ENCODE data around the gene NDUFAF5. TPM values are rescaled to one million over a fixed set of nuclear protein-coding genes. Genes with fewer than 3 reads are reported as not detected.

The NDUFAF5 gene
- total RNA-seq, 1 donor, result 32.8 TPM

GRCh38 chr20:13858871-13859270 lies 74.0 kb downstream of the NDUFAF5 start:
- H3K4me3 ChIP-seq (ENCODE audit: low read length), result no peak overlapping the region
- H3K4me1 ChIP-seq (ENCODE audit: insufficient read depth, low read length), result peaks cover 17% of the 10 kb centered on the region
- H3K27me3 ChIP-seq (ENCODE audit: insufficient read depth, low read length), result no peaks in the 10 kb centered on the region
- H3K9me3 ChIP-seq (ENCODE audit: low read depth, low read length), result no peaks in the 10 kb centered on the region

DNA sequence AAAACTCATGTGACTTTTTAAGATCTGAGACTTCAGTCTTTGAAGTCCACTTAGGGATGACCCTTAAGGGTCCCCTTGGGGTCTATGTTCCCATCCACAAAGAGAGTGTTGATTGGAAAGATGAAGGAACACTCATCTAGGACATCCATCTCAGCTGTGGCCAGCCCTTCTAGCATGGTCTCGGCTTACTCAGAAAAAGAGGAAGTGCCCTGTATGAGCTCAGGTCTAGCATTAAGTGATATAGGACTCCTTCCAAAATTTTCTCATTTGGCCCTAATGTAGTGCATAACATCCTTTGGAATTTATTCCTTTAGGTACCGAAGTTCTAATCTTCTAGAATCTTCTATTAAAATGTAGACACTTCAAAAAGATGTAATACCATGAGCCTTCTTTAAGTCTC lies 77.4 kb downstream of the NDUFAF5 start:
- Histone ChIP-seq H3K9me3 (ENCODE audit: low read depth, low read length) (no peaks in the 10 kb centered on the region), H3K27me3 (ENCODE audit: insufficient read depth, low read length) (no peaks in the 10 kb centered on the region), H3K4me1 (ENCODE audit: insufficient read depth, low read length) (peaks cover 34% of the 10 kb centered on the region), H3K4me3 (ENCODE audit: low read length) (no peak overlapping the region)

GRCh38 chr20:13863244-13863643 lies 78.4 kb downstream of the NDUFAF5 start:
- H3K27me3 ChIP-seq (ENCODE audit: insufficient read depth, low read length), result no peaks in the 10 kb centered on the region
- H3K4me1 ChIP-seq (ENCODE audit: insufficient read depth, low read length), result peaks cover 41% of the 10 kb centered on the region
- no peaks in the 10 kb centered on the region for H3K9me3 ChIP-seq (ENCODE audit: low read depth, low read length)
- no peak overlapping the region for H3K4me3 ChIP-seq (ENCODE audit: low read length)

- H3K4me3 ChIP-seq (ENCODE audit: low read length), result no peak overlapping the region
- peaks cover 59% of the 10 kb centered on the region for H3K4me1 ChIP-seq (ENCODE audit: insufficient read depth, low read length)
- no peaks in the 10 kb centered on the region for H3K9me3 ChIP-seq (ENCODE audit: low read depth, low read length)
- H3K27me3 ChIP-seq (ENCODE audit: insufficient read depth, low read length), result no peaks in the 10 kb centered on the region
Observed at GRCh38 chr20:13865156-13865555, 80.3 kb downstream of the NDUFAF5 start.

- Histone ChIP-seq H3K27me3 (ENCODE audit: insufficient read depth, low read length) (no peaks in the 10 kb centered on the region), H3K9me3 (ENCODE audit: low read depth, low read length) (no peaks in the 10 kb centered on the region), H3K4me1 (ENCODE audit: insufficient read depth, low read length) (peaks cover 64% of the 10 kb centered on the region), H3K4me3 (ENCODE audit: low read length) (no peak overlapping the region)
Observed at GRCh38 chr20:13865791-13866351, 81.0 kb downstream of the NDUFAF5 start.

DNA sequence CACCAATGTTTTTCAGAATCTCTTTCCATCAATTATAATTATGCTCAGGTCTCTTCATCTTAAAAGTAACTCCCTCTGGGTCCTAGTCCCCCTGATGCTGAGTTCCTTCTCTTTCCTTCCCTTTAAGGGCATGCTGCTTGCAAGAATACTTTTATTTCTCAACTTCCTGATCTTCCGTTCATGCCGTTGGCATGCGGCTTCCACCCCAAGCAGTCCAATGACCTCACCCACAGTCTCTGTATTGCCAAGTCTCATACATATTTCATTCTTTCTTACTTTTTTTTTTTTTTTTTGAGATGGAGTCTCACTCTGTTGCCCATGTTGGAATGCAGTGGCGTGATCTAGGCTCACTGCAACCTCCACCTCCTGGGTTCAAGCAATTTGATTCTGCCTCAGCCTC lies 83.5 kb downstream of the NDUFAF5 start:
- H3K9me3 ChIP-seq (ENCODE audit: low read depth, low read length), result no peaks in the 10 kb centered on the region
- H3K27me3 ChIP-seq (ENCODE audit: insufficient read depth, low read length), result no peaks in the 10 kb centered on the region
- no peak overlapping the region for H3K4me3 ChIP-seq (ENCODE audit: low read length)
- H3K4me1 ChIP-seq (ENCODE audit: insufficient read depth, low read length), result peaks cover 61% of the 10 kb centered on the region

DNA sequence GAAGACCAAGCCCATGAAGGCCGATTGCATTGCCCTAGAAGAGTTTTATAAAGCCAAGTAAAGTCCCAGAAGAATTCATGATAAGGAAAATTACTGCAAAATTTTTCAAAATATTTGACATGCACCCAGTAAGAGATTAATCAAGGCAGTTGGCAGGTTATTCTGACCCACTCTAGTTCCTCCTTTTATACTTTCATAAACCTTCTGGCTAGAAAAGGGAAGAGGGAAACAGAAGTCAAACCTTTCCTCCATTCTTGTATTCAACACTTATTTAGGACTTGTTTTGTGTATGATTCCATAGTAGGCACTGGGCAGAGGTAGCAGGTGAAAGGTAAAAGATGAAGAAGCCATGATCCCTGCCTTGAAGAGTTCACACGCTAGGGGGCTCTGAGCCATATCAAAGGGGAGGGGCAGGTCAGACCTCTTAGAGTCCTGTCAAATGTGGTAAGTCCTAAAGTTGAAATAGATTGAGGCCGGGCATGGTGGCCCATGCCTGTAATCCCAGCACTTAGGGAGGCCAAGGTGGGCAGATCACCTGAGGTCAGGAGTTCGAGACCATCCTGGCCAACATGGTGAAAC lies 85.4 kb downstream of the NDUFAF5 start:
- no peak overlapping the region for H3K4me3 ChIP-seq (ENCODE audit: low read length)
- H3K4me1 ChIP-seq (ENCODE audit: insufficient read depth, low read length), result peaks cover 52% of the 10 kb centered on the region
- no peaks in the 10 kb centered on the region for H3K27me3 ChIP-seq (ENCODE audit: insufficient read depth, low read length)
- H3K9me3 ChIP-seq (ENCODE audit: low read depth, low read length), result no peaks in the 10 kb centered on the region

Other genes with a start within 250 kb of the NDUFAF5 start
- gene TASP1, start 146.1 kb upstream of the NDUFAF5 start, total RNA-seq, result 8.6 TPM
- gene ESF1, start 109 bp upstream of the NDUFAF5 start, total RNA-seq, result 7.0 TPM
- not detected for gene SEL1L2, start 205.6 kb downstream of the NDUFAF5 start, total RNA-seq
- gene MACROD2, start 210.5 kb downstream of the NDUFAF5 start, total RNA-seq, result 1.7 TPM